Immature natural killer cell (primary cell): ENCODE data around the gene TBC1D8. TPM values are rescaled to one million over a fixed set of nuclear protein-coding genes. Genes with fewer than 3 reads are reported as not detected.

Source experiments
- DNase-seq, 3 donors: peaks; one replicate each; pipeline ENCODE4 v3.0.0; 2022; ENCODE audit warnings: mixed read lengths in 1 of 3
- H3K27ac Mint-ChIP-seq, 6 donors: one replicate each; pipeline ENCODE4 v1.8.0; 2020; ENCODE audit warnings: mixed read lengths in 6 of 6, mild to moderate bottlenecking in 5 of 6, inconsistent platforms in 4 of 6, moderate library complexity in 3 of 6
- H3K27me3 Mint-ChIP-seq, 3 donors: one replicate each; pipeline ENCODE4 v1.8.0; 2020 to 2021; ENCODE audit warnings: low read depth in 3 of 3, mild to moderate bottlenecking in 3 of 3, mixed read lengths in 3 of 3, moderate library complexity in 3 of 3, inconsistent platforms in 1 of 3
- H3K36me3 Mint-ChIP-seq, 3 donors: one replicate each; pipeline ENCODE4 v1.8.0; 2020; ENCODE audit warnings: mixed read lengths in 3 of 3, inconsistent platforms in 2 of 3, mild to moderate bottlenecking in 2 of 3
- H3K4me1 Mint-ChIP-seq, 2 donors: one replicate each; pipeline ENCODE4 v1.8.0; 2020; ENCODE audit warnings: inconsistent platforms in 2 of 2, mild to moderate bottlenecking in 2 of 2, mixed read lengths in 2 of 2, moderate library complexity in 1 of 2
- H3K4me3 Mint-ChIP-seq, 5 donors: one replicate each; pipeline ENCODE4 v1.8.0; 2020; ENCODE audit warnings: mild to moderate bottlenecking in 5 of 5, mixed read lengths in 5 of 5, inconsistent platforms in 3 of 5, moderate library complexity in 3 of 5
- H3K9me3 Mint-ChIP-seq, 6 donors: one replicate each; pipeline ENCODE4 v1.8.0; 2020; ENCODE audit warnings: mild to moderate bottlenecking in 6 of 6, mixed read lengths in 6 of 6, inconsistent platforms in 4 of 6, moderate library complexity in 3 of 6
- polyA plus RNA-seq, 3 donors: library from polyadenylated mRNA; unstranded; fragments of 300-500 nt; fragmentation: Illumina TruSeq; gene quantifications; one replicate each; pipeline ENCODE4 v1.2.3, GENCODE V29; 2021

The TBC1D8 gene
- polyA plus RNA-seq, 3 donors from 2014 or later, result 0.17 to 0.64 TPM; not detected in 1

- H3K27ac Mint-ChIP-seq, result no peak overlapping the region
- peaks cover 0 to 5% (median 2%) of the 10 kb centered on the region in 6 donors for H3K9me3 Mint-ChIP-seq
- no peak overlapping the region for H3K4me3 Mint-ChIP-seq
- peaks cover 11 to 33% of the 10 kb centered on the region in 2 donors for H3K4me1 Mint-ChIP-seq
- H3K36me3 Mint-ChIP-seq, result no peaks in the 10 kb centered on the region
- H3K27me3 Mint-ChIP-seq, result peaks cover 11 to 37% (median 23%) of the 10 kb centered on the region in 3 donors
- DNase-seq, result no peak
These were observed 42.8 kb downstream of the TBC1D8 start for GRCh38 chr2:101108357-101108756.

GRCh38 chr2:101107241-101107640 is 43.9 kb downstream of the TBC1D8 start:
- H3K36me3 Mint-ChIP-seq, result peaks cover 0 to 7% (median 0%) of the 10 kb centered on the region in 3 donors
- peaks cover 3 to 17% (median 9%) of the 10 kb centered on the region in 6 donors for H3K9me3 Mint-ChIP-seq
- H3K4me3 Mint-ChIP-seq, result no peak overlapping the region

GRCh38 chr2:101106453-101107181 is 44.6 kb downstream of the TBC1D8 start:
- Mint-ChIP-seq H3K27ac (no peak overlapping the region), H3K4me3 (no peak overlapping the region), H3K9me3 (peaks cover 3 to 18% (median 11%) of the 10 kb centered on the region in 6 donors), H3K27me3 (peaks cover 11 to 26% (median 21%) of the 10 kb centered on the region in 3 donors), H3K36me3 (peaks cover 0 to 7% (median 0%) of the 10 kb centered on the region in 3 donors), H3K4me1 (peaks cover 11 to 28% of the 10 kb centered on the region in 2 donors)
- no peak for DNase-seq

More at GRCh38 chr2:101107241-101107640, 43.9 kb downstream of the TBC1D8 start:
- DNase-seq, result no peak
- H3K27me3 Mint-ChIP-seq, result peaks cover 11 to 31% (median 25%) of the 10 kb centered on the region in 3 donors
- H3K4me1 Mint-ChIP-seq, result peaks cover 11 to 33% of the 10 kb centered on the region in 2 donors
- no peak overlapping the region for H3K27ac Mint-ChIP-seq

GRCh38 chr2:101105654-101106053 is 45.5 kb downstream of the TBC1D8 start:
- peaks cover 9 to 28% (median 15%) of the 10 kb centered on the region in 6 donors for H3K9me3 Mint-ChIP-seq
- peaks cover 11 to 29% (median 22%) of the 10 kb centered on the region in 3 donors for H3K27me3 Mint-ChIP-seq
- peaks cover 0 to 7% (median 3%) of the 10 kb centered on the region in 3 donors for H3K36me3 Mint-ChIP-seq
- H3K4me1 Mint-ChIP-seq, result peaks cover 11 to 20% of the 10 kb centered on the region in 2 donors
- H3K4me3 Mint-ChIP-seq, result no peak overlapping the region
- no peak for DNase-seq
- H3K27ac Mint-ChIP-seq, result no peak overlapping the region

GRCh38 chr2:101097638-101098037 is 53.5 kb downstream of the TBC1D8 start:
- Mint-ChIP-seq H3K36me3 (peaks cover 0 to 13% (median 8%) of the 10 kb centered on the region in 3 donors), H3K4me1 (no peaks in the 10 kb centered on the region), H3K27ac (no peak overlapping the region), H3K4me3 (no peak overlapping the region), H3K9me3 (peaks cover 10 to 30% (median 15%) of the 10 kb centered on the region in 6 donors), H3K27me3 (peaks cover 12 to 32% (median 15%) of the 10 kb centered on the region in 3 donors)
- no peak for DNase-seq

GRCh38 chr2:101096619-101097142 is 54.5 kb downstream of the TBC1D8 start:
- Mint-ChIP-seq H3K27ac (no peak overlapping the region), H3K36me3 (peaks cover 0 to 10% (median 8%) of the 10 kb centered on the region in 3 donors), H3K27me3 (peaks cover 9 to 32% (median 14%) of the 10 kb centered on the region in 3 donors), H3K4me3 (no peak overlapping the region), H3K9me3 (peaks cover 5 to 26% (median 12%) of the 10 kb centered on the region in 6 donors), H3K4me1 (no peaks in the 10 kb centered on the region)
- no peak for DNase-seq

GRCh38 chr2:101094351-101094750 is 56.8 kb downstream of the TBC1D8 start:
- H3K27ac Mint-ChIP-seq, result no peak overlapping the region
- H3K4me3 Mint-ChIP-seq, result no peak overlapping the region
- no peaks in the 10 kb centered on the region for H3K4me1 Mint-ChIP-seq
- H3K27me3 Mint-ChIP-seq, result peaks cover 4 to 18% (median 11%) of the 10 kb centered on the region in 3 donors
- no peak for DNase-seq
- H3K36me3 Mint-ChIP-seq, result peaks cover 0 to 8% (median 3%) of the 10 kb centered on the region in 3 donors
- H3K9me3 Mint-ChIP-seq, result peaks cover 0 to 12% (median 4%) of the 10 kb centered on the region in 6 donors

GRCh38 chr2:101089942-101090799 is 61.0 kb downstream of the TBC1D8 start:
- Mint-ChIP-seq H3K36me3 (no peaks in the 10 kb centered on the region), H3K4me3 (no peak overlapping the region), H3K27ac (no peak overlapping the region), H3K9me3 (no peaks in the 10 kb centered on the region), H3K4me1 (no peaks in the 10 kb centered on the region), H3K27me3 (peaks cover 6 to 7% (median 7%) of the 10 kb centered on the region in 3 donors)
- no peak for DNase-seq

- Mint-ChIP-seq H3K4me1 (no peaks in the 10 kb centered on the region), H3K27ac (no peak overlapping the region), H3K4me3 (no peak overlapping the region), H3K9me3 (no peaks in the 10 kb centered on the region), H3K27me3 (peaks cover 4 to 8% (median 6%) of the 10 kb centered on the region in 3 donors), H3K36me3 (no peaks in the 10 kb centered on the region)
- no peak for DNase-seq
These were observed 61.8 kb downstream of the TBC1D8 start for GRCh38 chr2:101089419-101089818.

GRCh38 chr2:101087638-101088037 is 63.5 kb downstream of the TBC1D8 start:
- Mint-ChIP-seq H3K36me3 (no peaks in the 10 kb centered on the region), H3K4me3 (no peak overlapping the region), H3K27ac (no peak overlapping the region), H3K4me1 (no peaks in the 10 kb centered on the region), H3K27me3 (peaks cover 2 to 8% (median 2%) of the 10 kb centered on the region in 3 donors), H3K9me3 (no peaks in the 10 kb centered on the region)
- DNase-seq, result no peak

GRCh38 chr2:101083613-101084012 is 67.6 kb downstream of the TBC1D8 start:
- Mint-ChIP-seq H3K27ac (no peak overlapping the region), H3K27me3 (peaks cover 2 to 10% (median 4%) of the 10 kb centered on the region in 3 donors), H3K36me3 (no peaks in the 10 kb centered on the region), H3K4me1 (no peaks in the 10 kb centered on the region), H3K4me3 (no peak overlapping the region), H3K9me3 (no peaks in the 10 kb centered on the region)
- no peak for DNase-seq

GRCh38 chr2:101082998-101083397 is 68.2 kb downstream of the TBC1D8 start:
- H3K4me3 Mint-ChIP-seq, result no peak overlapping the region
- no peak for DNase-seq
- no peaks in the 10 kb centered on the region for H3K36me3 Mint-ChIP-seq
- H3K4me1 Mint-ChIP-seq, result no peaks in the 10 kb centered on the region
- H3K27me3 Mint-ChIP-seq, result peaks cover 2 to 10% (median 4%) of the 10 kb centered on the region in 3 donors
- H3K27ac Mint-ChIP-seq, result no peak overlapping the region
- H3K9me3 Mint-ChIP-seq, result no peaks in the 10 kb centered on the region

- Mint-ChIP-seq H3K36me3 (no peaks in the 10 kb centered on the region), H3K4me3 (no peak overlapping the region), H3K27ac (no peak overlapping the region), H3K4me1 (no peaks in the 10 kb centered on the region), H3K27me3 (peaks cover 2 to 10% (median 2%) of the 10 kb centered on the region in 3 donors), H3K9me3 (no peaks in the 10 kb centered on the region)
- no peak for DNase-seq
These were observed 69.7 kb downstream of the TBC1D8 start for GRCh38 chr2:101081375-101081907.
